Sigmoid colon (tissue), 4 donors: Measurements from ENCODE around the gene TNP2.

ENCODE experiments used
- EP300 ChIP-seq, 4 donors: sonication (generic); formaldehyde crosslinking; IDR thresholded peaks; one replicate each; pipeline ENCODE4 v1.6.1; 2017; ENCODE audit warnings: antibody characterized with exemption in 4 of 4
- POLR2A ChIP-seq, 2 donors: fragments of 450-650 bp; IDR thresholded peaks; one replicate each; pipeline ENCODE4 v1.6.1; 2016; ENCODE audit warnings: antibody characterized with exemption in 2 of 2, mild to moderate bottlenecking in 2 of 2, moderate library complexity in 2 of 2
- POLR2AphosphoS5 ChIP-seq, 4 donors: sonication (generic); formaldehyde crosslinking; IDR thresholded peaks; one replicate each; pipeline ENCODE4 v1.6.1; 2017; ENCODE audit warnings: antibody characterized with exemption in 4 of 4
- TF ChIP-seq, protein P1 (sequence below), 4 experiments: fragments of 450-650 bp in 3 of 4; fragments of 200-600 bp in 1 of 4; IDR thresholded peaks; one replicate each; pipeline ENCODE4 v1.5.1; 2016 to 2019; ENCODE audit warnings: antibody characterized with exemption in 4 of 4, mild to moderate bottlenecking in 3 of 4, moderate library complexity in 2 of 4

DNA sequence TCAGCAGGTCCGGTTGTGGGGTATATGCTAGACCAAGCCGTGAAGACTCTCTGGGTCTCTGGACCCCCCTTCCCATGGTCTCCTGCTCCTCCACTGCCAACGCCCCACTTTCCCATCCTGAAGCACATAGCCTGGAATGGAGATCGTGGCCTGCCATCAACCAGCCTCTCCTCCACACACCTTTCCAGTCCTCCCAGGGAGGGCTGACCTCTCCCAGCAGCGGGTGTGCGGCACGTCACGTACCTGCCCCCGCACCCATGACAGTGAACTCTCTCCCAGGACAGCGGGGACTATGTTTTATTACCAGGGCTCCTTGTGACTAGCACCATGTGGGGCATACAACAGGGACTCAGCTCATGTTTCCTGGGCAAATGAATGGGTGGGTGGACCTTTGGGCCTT lies 2.5 kb upstream of the TNP2 start:
- TF ChIP-seq, protein P1, sequence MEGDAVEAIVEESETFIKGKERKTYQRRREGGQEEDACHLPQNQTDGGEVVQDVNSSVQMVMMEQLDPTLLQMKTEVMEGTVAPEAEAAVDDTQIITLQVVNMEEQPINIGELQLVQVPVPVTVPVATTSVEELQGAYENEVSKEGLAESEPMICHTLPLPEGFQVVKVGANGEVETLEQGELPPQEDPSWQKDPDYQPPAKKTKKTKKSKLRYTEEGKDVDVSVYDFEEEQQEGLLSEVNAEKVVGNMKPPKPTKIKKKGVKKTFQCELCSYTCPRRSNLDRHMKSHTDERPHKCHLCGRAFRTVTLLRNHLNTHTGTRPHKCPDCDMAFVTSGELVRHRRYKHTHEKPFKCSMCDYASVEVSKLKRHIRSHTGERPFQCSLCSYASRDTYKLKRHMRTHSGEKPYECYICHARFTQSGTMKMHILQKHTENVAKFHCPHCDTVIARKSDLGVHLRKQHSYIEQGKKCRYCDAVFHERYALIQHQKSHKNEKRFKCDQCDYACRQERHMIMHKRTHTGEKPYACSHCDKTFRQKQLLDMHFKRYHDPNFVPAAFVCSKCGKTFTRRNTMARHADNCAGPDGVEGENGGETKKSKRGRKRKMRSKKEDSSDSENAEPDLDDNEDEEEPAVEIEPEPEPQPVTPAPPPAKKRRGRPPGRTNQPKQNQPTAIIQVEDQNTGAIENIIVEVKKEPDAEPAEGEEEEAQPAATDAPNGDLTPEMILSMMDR (IDR thresholded peaks at IDR 0.05) = no peak
- TF ChIP-seq POLR2A (IDR thresholded peaks at IDR 0.05) = no peak
- TF ChIP-seq POLR2AphosphoS5 (IDR thresholded peaks at IDR 0.05) = no peak
- TF ChIP-seq EP300 (IDR thresholded peaks at IDR 0.05) = no peak
